ENCODE data around the gene DNAI2.
A peak's percentile ranks its signal among the peaks of the same experiment; 100 is the strongest.
"Not testable (repeated sequence)": the region's sequence is repeated elsewhere in the genome, so short reads cannot be mapped to it uniquely, and the experiment has no call there.

Gene DNAI2

DNA sequence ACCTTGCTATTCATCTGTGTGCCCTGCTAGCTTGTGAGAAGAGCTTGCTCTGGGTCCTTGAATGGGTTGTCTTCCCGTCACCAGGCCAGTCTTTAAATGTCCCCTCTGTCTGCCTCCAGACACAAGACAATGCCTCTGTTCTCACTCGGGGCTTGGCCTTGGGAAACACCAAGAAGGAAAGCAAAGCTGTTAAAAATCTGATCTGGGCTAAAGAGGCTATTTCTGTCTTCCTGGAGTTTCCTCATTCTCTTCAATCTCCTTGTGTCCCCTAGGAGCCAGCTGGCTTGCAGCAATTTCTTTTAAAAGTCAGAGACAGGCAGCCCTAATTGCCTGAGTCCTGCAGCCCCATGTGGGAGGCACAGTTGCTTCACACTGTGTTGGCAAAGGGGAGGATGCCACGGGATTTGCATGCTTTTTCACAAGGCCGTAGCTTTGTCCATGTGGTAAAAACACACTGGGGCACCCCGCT lies 2.5 kb downstream of the DNAI2 start:
- no peak for DNase-seq

DNA sequence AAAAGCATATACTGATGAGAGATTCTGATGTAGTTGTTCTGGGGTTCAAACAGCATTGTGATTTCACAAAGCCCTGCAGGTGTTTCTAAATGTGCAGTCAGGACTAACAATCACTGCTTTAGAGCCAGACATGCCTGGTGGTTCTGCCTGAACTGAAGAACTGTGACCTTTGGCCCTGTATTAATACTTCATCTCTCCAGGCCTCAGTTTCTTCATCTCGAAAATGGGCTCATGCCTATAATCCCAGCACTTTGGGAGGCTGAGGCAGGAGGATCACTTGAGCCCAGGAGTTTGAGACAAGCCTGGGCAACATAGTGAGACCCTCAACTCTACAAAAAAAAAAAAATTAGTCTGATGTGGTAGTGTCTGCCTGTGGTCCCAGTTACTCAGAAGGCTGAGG lies 3.9 kb downstream of the DNAI2 start:
- DNase-seq: no peak

DNA sequence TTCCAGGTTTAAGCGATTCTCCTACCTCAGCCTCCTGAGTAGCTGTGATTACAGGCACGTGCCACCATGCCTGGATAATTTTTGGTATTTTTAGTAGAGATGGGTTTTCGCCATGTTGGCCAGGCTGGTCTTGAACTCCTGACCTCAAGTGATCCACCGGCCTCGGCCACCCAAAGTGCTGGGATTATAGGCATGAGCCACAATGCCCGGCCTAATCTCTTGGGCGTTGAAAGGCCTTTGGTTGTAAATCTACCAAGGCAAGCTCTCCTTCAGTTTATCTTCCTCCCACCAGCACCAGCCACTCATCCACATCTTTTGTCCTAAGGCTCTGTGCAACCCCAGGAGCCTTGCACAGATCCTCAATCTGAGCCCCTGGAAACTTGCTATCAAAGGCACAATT lies 5.6 kb downstream of the DNAI2 start:
- not testable (repeated sequence) for DNase-seq

DNA sequence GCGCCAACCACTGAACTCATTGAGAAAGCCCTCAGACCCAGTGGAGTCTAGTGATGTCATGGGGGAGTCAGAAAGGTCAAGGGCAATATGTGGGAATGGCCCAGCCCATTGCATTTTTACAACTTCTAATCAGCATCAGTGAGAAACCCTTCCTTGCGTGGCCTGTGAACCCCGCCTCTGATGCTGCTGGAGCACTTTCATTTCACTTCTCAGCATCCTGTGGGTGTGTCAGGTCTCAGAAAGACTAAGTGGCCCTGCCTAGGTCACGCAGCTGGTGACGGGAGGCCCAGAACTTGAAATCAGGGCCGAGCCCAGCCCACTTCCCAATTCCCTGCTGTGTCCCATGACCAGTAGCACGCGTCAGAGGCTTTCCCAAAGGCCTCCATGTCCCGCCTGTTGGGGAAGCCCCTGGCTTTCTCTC lies 6.1 kb downstream of the DNAI2 start:
- DNase-seq: peak; percentile 32

DNA sequence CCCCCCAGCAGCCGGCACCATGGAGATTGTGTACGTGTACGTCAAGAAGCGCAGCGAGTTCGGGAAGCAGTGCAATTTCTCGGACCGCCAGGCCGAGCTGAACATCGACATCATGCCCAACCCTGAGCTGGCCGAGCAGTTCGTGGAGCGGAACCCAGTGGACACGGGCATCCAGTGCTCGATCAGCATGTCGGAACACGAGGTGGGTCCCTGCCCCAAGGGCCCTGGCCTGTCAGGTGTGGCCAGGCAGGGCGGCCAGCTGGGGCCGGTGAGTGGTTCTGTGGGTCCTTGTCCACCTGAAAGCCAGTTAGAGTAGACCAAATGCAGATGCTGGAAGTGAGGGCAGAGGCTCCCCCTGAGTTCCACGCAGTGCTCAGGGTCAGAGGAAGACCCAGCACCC lies 7.8 kb downstream of the DNAI2 start:
- DNase-seq: no peak

DNA sequence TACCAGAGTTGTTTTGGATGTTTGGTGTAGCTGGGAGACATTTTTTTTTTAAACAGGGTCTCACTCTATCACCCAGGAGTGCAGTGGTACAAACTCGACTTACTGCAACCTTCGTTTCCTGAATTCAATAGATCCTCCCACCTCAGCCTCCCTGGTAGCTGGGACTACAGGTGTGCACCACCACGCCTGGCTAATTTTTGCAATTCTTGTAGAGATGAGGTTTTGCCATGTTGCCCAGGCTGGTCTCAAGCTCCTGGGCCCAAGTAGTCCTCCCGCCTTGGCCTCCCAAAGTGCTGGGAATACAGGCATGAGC lies 8.2 kb downstream of the DNAI2 start:
- not testable (repeated sequence) for DNase-seq

DNA sequence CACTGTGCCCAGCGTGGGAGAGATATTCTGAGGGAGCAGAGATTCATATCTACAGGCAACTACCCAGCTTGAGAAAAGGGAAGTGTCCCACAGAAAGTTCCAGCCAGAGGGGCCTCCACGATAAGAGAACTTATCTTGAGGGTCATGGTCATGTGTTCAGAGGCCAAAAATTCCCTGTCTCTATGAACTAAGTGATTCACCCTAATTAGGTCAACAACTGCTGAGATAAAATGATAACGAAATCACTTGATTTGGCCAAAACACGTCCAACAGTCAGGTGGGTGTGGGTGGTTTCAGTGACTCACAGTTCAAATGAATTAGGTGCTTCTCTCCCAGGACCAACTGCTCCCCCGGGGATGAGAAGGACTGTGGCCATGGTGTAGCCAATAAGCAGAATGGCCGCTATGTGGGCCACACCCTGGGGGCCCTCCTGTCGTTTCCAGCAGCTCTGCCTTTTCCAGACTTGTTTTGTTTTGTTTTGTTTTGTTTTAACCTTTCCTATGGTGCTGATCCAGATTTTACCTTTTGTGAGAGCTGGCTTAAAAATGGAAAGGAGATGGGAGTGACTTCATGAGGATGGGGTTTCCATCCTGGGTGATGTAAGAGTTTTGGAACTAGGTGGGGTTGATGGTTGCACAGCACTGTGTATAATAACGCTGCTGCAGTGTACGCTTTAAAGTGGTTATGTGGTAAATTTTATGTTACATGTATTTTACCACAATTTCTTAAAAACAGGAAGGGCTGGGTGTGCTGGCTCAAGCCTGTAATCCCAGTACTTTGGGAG lies 8.7 kb downstream of the DNAI2 start:
- no peak for DNase-seq

DNA sequence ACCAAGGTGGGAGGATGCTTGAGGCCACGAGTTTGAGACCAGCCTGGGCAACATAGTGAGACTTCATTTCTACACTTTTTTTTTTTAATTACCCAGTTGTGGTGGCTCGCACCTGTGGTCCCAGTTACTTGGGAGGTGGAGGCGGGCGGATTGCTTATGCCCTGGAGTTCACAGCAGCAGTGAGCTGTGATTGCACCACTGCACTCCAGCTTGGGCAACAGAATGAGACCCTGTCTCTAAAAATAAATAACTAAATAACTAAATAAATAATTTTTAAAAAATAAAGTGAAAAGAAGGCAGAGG lies 9.3 kb downstream of the DNAI2 start:
- no peak for DNase-seq

DNA sequence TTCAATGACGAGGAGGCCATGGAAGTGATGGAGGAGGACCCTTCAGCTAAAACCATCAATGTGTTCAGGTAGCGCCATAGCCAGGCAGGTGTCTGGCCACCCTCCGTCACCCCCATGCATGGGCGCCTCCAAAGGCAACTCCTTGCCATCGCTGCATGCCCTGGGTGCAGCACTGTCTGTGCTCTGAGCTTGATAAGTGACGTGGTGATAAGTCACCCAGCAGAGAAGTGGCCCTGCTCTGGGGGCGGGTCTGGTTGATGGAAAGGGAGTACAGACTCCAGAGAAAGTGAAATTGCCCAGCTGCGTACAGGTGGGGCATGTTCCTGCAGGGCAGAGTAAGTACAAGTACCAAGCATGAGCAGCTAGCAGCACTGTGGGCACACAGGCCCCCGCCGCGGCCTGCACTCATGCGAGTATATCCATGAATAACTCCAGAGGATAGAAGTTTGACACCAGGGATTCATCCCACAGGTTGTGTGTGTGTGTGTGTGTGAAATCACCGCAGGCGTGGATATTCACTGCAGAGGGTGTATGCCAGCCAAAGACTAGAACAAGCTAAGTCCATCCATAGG lies 13.1 kb downstream of the DNAI2 start:
- no peak for DNase-seq

DNA sequence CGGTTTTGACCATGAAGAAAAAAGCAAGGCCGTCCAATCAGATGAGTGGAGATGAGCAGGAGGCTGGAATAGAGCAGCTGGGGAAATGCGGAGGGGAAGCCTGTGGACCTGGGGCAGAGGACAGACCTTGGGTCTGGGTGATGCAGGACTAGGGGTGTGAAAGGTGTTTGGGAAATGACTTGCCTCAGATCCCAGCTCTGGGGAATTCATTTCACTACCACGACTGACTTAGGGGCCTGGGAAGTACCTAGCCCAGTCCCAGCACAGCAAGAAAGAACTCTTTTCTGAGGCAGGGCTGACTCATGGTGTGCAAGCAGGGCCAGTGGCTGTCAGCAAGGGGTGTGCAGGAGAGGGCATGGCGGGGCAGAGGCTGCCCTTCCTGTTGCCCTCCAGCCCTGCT lies 14.8 kb downstream of the DNAI2 start:
- no peak for DNase-seq

DNA sequence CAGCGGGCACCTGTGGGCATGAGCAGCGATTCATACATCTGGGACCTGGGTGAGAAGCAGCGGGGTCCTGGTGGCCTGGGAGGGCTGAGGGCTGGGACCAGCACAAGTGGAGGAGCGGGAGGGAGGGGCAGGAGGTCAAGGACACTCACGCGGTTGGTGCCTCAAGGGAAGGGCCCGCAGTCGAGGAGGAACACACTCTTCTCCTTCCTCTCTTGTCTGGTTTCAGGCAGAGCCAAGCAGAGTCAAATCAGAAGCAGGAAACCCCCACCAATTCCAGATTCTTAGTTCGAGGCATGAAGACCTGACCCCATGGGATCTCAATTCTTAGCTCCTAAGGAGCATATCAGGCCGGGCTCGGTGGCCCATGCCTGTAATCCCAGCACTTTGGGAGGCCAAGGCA lies 15.7 kb downstream of the DNAI2 start:
- DNase-seq: no peak

DNA sequence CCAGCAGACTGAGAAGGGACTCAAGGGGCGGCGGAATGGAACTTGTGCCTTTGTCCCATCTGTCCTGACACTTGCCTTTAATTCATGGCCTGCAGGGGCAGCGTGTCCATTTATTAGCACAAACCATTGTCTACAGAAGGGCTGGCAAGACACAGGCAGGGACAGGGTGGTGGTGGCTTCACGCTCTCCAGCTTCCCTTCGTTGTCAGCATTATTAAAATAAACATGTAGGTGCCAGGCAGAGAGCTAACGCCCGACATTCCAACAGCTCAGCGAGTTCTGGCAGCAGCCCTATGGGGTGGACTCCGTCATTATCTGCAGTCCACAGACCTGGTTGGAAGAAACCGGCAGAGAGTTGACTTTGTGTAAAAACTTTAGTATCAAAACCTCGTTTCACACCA lies 16.3 kb downstream of the DNAI2 start:
- no peak for DNase-seq

DNA sequence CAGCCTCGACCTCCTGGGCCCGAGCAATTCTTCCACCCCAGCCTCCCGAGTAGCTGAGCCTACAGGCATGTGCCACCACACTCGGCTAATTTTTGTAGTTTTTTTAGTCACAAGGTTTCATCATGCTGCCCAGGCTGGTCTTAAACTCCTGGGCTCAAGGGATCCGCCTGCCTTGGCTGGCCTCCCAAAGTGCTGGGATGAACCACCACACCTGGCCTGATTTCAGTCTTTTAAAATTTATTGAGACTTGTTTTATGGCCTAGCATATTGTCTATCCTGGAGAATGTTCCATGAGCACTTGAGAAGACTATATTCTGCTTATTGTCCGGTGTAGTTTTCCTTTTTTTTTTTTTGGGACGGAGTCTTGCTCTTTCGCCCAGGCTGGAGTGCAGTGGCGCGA lies 18.5 kb downstream of the DNAI2 start:
- DNase-seq: no peak

DNA sequence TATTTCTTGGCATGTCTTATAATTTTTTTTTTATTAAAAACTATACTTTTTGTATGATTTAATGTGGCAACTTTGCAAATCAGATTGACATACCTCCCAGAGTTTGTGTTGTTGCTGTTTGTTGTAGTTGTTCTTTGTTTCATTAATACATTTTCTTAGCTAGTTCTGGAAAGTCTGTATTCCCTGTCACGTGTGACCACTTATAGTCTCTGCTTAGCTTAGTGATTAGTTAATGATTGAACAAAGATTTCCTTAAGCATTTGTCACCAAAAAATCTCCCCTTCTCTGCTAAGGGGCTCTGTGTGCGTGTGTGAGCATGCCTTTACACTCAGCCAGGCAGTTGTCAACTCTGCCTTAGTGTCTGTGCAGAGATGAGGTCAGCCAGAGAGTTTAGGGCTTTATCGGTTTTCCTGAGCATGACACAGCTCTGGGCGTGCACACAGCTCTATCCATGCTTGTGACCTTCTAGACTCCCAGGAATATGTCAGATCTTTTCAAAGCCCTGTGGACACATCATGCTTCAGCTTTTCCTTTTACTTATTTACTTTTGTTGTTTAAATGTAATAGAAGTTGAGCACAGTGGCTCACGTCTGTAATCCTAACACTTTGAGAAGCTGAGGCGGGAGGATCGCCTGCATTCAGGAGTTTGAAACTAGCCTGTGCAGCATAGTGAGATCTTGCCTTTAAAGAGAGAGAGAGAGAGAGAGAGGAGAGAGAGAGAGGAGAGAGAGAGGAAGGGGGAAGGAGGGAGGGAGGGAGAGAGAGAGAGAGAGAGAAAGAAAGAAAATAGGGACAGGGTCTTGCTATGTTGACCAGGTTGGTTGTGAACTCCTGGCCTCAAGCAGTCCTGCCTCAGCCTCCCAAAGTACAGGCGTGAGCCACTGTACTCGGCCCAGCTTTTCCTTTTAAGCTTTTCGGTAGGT lies 21.9 kb downstream of the DNAI2 start:
- DNase-seq: no peak

DNA sequence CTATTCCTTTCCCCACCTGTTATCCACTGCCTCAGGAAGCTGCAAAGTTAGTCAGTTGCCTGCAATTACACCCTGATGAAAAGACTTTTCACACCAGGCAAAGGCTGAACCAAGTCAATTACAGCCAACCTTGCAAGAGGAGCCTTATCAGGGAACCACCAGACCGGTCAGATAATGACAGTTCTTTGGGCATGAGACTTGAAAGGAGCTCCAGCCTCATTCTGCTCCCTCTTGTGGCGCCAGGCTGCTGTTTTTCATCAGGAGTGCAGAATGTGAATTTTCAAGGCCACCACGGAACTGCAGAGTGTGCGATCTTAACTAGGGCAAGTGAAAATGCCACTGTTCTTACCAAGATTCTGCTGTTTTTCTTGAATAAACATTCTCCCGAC lies 22.5 kb downstream of the DNAI2 start:
- no peak for DNase-seq

DNA sequence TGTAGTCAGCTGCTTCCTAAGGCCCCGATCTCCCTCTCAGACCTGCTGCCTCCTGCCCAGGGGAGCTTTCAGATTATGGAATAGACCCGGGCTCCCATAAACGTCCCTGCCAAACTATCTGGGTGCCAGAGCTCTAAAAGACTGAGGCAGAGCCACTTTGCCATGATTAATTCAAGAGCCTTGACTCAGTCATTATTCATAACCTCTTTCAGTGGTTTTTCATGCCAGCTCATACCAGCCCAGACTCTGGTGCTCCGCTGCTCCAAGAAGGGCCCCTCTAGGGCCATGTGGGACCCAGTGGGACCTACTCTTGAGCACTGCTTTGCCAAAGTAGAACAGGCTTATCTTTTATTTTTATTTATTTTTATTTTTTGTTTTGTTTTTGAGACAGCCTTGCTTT lies 23.9 kb downstream of the DNAI2 start:
- DNase-seq: no peak

DNA sequence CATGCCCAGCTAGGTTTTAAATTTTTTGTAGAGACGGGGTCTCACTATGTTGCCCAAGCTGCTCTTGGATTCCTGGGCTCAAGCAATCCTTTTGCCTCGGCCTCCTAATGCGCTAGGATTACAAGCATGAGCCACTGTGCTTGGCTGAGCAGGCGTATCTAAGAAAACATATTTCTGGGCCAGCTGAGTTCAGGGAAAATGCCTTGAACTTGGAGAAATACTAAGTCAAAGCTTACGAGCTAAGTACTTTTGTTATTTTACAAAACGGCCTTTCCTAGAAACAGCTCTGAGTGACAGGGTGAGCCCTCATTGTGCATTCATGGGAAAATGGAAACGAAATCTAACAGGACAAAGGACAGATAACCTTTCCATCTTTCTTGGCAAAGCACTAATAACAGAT lies 24.7 kb downstream of the DNAI2 start:
- DNase-seq: no peak

DNA sequence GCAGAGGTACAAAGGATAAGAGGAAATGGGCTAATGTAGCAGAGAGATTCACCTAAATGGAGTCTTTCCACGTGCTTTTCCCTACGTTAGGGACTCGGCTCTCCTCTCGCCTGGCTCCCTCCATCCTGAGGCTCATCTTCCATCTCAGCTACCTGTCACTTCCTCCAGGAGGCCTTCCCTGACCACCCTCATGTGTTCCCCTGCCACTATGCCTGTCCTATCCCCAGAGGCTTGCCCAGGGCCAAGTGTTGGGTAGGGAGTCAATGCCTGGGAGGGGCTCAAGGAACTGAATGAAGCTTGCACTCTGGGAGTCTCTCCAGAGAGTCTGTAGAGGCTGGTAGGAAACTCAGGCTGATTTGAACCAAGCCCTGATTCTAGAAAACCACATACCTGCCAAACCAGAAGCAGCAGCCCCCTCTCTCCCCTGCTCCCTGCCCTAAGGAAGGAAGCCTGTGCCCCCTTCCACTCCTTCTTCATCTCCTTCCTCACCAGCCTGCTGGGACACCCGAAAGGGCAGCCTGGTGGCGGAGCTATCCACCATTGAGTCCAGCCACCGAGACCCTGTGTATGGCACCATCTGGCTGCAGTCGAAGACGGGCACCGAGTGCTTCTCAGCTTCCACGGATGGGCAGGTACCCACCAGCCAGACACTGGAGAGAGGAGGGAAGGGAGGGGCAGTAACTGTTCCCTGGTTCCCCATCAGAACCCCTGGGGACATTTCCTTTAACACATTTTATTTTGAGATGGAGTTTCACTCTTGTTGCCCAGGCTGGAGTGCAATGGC lies 25.4 kb downstream of the DNAI2 start:
- no peak for DNase-seq

DNA sequence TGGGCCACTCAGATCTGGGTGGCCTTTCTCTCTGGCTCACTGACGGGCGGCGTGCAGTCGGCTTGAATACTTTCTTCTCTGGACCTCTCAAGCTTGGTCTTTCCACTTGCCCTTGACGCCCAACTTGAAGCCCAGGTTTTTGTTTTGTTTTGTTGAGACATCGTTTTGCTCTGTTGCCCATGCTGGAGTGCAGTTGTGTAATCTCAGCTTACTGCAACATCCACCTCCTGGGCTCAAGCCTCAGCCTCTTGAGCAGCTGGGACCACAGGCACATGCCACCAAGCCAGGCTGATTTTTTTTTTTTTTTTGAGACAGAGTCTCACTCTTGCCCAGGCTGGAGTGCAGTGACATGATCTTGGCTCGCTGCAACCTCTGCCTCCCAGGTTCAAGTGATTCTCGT lies 29.3 kb downstream of the DNAI2 start:
- no peak for DNase-seq

DNA sequence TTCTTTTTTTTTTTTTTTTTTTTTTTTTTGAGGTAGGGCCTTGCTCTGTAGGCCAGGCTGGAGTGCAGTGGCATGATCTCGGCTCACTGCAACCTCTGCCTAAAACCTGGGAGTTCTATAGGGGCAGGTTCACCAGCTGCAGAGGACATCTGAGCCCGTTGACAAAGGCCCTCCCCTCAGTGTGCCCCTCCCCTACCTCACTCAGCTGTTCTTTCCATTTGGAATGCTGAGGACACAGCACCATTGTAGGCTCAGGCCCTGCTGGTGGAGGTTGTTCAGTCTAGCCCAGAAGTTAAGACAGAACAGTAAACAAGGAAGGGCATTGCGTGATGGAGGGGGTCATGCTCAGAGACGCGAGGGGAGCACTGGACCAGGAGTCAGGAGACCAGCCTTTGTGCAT lies 30.1 kb downstream of the DNAI2 start:
- DNase-seq: no peak

DNA sequence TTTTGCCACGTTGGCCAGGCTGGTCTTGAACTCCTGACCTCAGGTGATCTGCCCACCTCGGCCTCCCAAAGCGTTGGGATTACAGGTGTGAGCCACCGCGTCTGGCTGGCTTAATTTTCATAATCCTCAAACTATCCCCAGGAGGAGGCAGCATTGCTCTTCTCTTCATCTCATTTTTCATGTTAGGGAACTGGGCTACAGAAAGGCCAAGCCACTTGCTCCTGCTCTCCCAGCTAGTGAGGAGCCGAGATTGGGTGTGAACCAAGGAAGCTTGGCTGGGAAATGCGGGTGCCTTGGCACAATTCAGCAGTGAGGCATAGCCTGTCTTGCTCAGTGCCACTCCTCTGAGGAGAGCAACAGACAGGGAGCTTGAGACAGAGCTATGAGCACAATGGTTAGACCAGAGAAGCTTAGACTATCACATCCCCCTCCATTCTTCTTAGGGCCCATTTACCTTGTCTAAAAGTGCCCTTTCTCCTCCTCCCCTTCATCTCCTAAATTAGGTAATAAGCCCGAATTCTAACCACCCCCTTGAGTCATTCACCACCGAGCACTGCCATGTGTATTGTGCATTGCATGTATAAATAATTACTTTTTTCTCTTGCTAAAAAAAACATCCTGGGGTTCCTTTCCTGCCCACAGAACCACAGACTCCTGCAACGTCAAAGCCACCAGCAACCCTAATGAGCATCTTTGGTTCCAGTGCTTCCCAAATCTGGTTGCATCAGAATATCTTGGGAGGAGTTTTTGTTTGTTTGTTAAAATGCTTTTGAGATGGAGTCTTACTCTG lies 32.0 kb downstream of the DNAI2 start:
- no peak for DNase-seq

DNA sequence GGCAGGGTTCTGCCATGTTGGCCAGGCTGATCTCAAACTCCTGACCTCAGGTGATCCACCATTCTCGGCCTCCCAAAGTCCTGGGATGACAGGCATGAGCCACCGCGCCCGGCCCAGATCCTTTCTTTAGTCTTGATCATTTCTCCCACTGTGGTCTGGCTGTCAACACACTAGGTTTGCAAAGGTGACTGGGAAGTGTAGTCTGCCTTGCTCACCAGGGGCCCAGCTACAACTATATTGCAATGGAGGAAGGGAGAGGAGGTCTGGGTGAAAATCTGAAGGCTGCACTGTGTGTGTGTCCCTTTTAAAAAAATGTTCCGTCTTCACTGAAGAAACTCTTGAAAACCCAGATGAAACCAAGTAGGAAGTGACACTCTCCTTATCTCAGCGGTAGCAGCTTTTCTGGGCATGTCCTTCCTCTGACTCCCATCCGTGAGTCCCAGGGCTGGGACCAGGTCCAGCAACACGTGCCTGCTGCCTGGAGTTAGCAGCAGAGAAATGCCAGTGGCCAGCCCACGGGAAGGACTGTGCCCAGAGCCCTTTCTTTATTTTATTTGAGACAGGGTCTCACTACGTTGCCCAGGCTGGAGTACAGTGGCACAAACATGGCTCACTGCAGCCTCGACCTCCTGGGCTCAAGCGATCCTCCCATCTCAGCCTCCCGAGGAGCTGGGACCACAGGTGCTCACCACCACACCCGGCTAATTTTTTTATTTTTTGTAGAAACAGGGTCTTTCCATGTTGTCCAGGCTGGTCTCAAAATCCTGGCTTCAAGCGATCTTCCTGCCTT lies 34.1 kb downstream of the DNAI2 start:
- DNase-seq: no peak
